Stimulated activated CD4-positive, alpha-beta T cell treated with anti-CD3 and anti-CD28 coated beads, TNF-alpha, amount 100 ng/mL, for 4 hours (primary cell): ENCODE measurements around the gene CECR2.

ENCODE experiments used
- DNase-seq, 3 experiments: peaks; one replicate each; pipeline ENCODE4 v3.0.0-alpha.2; 2020; ENCODE audit warnings: low read depth in 3 of 3

The CECR2 gene

GRCh38 chr22:17369439-17370025 lies at the start of gene CECR2:
TSS of gene CECR2 (plus strand) at chr22:17369460. CDS start at chr22:17369784, 324 bp downstream.
- no peak for DNase-seq

DNA sequence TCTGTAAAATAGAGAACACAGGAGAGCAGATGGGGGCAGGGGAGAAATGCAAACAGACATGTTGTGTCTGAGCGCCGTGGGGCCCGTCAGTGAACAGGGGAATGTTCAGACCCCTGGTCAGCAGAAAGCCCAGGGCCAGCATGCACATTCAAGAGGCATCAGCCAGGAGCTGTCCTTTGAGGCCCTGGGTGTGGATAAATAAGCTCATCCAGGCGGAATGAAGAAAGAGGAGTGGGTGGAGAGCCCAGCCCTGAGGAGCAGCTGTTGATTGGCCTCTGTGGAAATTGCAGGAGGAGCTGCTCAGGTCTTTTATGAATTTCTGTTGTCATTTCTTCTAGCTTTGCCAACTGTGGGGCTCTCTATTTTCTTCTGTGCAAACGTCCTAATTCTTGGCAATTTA lies 49.7 kb upstream of the CECR2 start:
- DNase-seq: no peak

DNA sequence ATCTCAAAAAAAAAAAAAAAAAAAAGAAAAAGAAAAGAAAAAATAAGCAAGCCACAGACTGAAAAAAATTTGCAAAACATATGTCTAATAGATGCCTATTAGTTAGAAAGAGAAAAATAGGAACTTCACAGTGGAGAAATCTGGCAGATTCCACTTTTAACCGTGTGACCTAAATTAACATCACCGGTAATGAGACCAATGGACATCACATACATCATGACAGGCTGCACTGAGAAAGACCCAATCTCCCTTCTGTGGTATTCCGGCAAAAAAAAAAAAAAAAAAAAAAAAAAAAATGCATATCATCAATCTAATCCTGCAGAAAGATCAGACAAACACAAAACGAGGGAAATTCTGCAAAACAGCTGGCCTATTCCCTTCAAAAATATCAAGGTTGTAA lies 46.7 kb upstream of the CECR2 start:
- DNase-seq: no peak

DNA sequence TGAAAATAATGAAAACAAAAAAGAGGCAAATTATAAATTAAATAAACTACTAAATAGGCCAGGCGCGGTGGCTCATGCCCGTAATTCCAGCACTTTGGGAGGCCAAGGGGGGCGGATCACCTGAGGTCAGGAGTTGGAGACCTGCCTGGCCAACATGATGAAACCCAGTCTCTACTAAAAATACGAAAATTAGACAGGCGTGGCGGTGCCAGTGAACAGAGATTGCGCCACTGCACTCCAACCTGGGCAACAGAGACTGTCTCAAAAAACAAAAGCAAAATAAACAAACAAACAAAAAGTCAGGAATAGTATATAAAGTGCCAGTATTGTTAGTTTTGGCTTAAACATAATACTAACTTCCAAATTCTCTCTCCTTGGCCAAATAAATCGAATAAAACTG lies 37.6 kb upstream of the CECR2 start:
- no peak for DNase-seq

- no peak for DNase-seq
Measured at GRCh38 chr22:17332109-17332800, 37.0 kb upstream of the CECR2 start.

- DNase-seq: no peak
Measured at GRCh38 chr22:17334059-17334458, 35.2 kb upstream of the CECR2 start.

GRCh38 chr22:17334983-17335382 lies 34.3 kb upstream of the CECR2 start:
- no peak for DNase-seq

GRCh38 chr22:17336061-17336460 lies 33.2 kb upstream of the CECR2 start:
- DNase-seq: no peak

DNA sequence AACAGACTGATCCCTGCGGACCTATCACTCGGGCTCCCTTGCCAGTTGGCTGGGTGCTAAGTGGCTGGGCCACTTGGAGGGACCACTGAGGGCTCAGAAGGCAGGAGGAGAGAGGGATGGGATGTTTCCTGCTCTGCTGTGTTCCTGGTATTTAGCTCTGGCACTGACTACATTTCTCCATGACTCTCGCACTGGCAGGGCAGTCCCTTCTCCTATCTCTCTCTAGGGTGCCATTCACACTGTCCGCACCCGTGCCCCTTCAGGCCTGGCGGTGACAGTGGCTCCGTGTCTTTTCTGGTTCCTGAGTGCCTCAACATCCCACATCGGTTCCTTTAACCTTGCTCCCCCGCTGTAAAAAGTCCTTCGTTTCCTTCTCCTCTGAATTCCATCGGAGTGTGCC lies 31.6 kb upstream of the CECR2 start:
- DNase-seq: no peak

DNA sequence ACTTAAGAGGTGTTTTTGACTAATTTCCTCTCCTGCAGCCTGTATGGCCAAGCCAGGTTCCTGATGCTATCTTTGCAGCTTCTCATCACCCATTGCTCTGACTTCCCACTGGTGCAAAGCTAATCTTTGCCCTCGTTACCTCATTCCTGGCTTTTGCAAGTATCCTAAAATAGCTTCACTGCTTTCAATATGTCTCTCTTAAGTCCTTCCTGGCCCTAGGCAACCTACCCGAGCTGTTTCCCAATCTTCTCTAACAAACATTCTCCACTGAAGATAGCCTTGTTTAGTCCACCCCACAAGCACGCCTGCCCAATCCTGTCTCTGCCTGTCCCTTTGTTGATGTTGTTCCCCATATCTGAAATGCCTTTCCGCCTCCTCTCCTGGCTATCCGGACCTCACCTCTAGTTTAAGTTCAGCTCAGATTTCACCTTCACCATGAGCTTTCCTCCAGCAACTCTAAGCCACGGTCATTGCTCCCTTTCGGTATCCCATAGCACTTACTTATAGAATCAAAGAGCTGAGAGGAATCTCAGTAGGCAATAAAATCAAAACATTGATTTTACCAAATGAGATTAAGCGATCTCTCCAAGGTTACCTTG lies 30.1 kb upstream of the CECR2 start:
- no peak for DNase-seq

GRCh38 chr22:17342361-17342760 lies 26.9 kb upstream of the CECR2 start:
- no peak for DNase-seq

GRCh38 chr22:17343766-17344165 lies 25.5 kb upstream of the CECR2 start:
- DNase-seq: no peak

DNA sequence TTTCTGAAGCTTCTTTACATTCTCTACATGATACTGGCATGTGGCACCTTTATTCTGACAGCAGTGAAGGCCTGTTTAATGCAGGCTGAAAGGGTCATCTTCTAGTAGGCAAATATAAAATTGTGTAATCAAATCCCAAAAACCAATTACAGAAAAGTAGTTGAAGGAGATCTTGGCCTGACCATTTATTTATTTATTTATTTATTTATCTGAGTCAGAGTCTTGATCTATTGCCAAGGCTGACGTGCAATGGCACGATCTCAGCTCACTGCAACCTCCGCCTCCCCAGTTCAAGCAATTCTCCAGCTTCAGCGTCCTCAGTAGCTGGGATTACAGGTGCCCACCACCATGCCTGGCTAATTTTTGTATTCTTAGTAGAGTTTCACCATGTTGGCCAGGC lies 22.7 kb upstream of the CECR2 start:
- no peak for DNase-seq

DNA sequence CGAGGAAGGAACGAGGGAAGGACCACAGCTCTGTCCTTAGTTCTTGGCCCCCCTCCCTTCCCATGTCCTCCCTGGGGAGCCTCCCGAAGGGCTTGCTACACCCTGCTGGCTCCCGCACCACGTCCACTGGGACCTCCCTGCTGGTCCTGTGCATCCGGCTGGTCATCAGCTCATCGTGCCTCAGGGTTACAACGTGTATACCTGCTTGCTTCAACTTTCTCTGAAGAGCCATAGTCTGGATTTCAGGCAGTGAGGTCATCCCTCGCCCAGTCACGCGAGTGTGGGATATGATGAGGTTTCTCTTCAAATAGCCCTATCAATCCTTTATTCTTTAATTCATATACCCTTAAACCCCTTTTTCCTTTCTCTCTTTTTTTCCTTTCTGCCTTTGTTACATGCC lies 21.5 kb upstream of the CECR2 start:
- no peak for DNase-seq

- no peak for DNase-seq
Measured at GRCh38 chr22:17348464-17349103, 20.7 kb upstream of the CECR2 start.

GRCh38 chr22:17349172-17349571 lies 20.1 kb upstream of the CECR2 start:
- no peak for DNase-seq

- DNase-seq: no peak
Measured at GRCh38 chr22:17350292-17350691, 19.0 kb upstream of the CECR2 start.

GRCh38 chr22:17352798-17353197 lies 16.5 kb upstream of the CECR2 start:
- no peak for DNase-seq

- DNase-seq: no peak
Measured at GRCh38 chr22:17357688-17358087, 11.6 kb upstream of the CECR2 start.

DNA sequence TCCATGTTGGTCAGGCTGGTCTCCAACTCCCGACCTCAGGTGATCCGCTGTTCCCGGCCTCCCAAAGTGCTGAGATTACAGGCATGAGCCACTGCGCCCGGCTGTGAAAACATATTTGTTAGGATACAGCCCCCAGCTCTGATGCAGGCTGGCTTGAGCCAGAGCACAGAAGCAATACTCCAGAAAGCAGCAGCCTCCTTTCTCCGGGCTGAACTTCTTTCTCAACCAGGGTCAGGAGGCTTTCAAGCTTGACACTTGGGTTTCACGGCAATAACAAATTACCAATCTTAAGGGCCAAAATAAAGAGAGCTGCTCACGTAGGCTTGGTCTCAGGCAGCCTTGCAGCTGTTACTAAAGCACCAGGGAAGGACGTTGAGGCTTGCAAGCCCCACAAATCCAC lies 10.8 kb upstream of the CECR2 start:
- DNase-seq: no peak

- DNase-seq: no peak
Measured at GRCh38 chr22:17359501-17359900, 9.8 kb upstream of the CECR2 start.

DNA sequence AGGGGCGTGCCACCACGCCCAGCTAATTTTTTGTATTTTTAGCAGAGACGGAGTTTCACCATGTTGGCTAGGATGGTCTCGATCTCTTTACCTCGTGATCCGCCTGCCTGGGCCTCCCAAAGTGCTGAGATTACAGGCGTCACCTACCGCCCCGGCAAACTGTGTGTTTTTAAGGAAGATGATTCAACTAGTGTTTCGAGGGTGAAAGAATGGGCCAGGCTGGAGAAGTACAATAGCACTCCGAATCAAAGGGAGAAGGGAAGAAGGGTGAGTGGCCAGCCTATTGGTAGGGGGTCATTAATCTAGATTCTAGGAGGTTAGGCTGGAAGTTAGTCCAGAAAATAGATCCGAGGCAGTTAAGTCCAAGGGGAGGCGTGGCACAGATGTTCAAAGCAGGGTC lies 2.9 kb upstream of the CECR2 start:
- DNase-seq: no peak

GRCh38 chr22:17366830-17367229 lies 2.4 kb upstream of the CECR2 start:
- DNase-seq: peak in 1 of 3 experiments; percentile 20
